K562 (cell line): ENCODE data around the gene PELI3. TPM values are rescaled to one million over a fixed set of nuclear protein-coding genes. Genes with fewer than 3 reads are reported as not detected.

Experiments
- CEBPZ ChIP-seq: fragments of 150-350 bp; IDR thresholded peaks from 2 replicates; pipeline ENCODE4 v1.6.1; 2014; ENCODE audit warnings: low read depth, mild to moderate bottlenecking, low read length, borderline replicate concordance
- MTF1 ChIP-seq: fragments of 250-450 bp; sonication (Bioruptor Pico); IDR thresholded peaks from 2 replicates; pipeline ENCODE4 v1.9.0; 2021; ENCODE audit warnings: moderate library complexity, mild to moderate bottlenecking, inconsistent platforms, borderline replicate concordance
- RFX7 ChIP-seq: fragments of 250-450 bp; sonication (Bioruptor Pico); IDR thresholded peaks from 2 replicates; pipeline ENCODE4 v1.5.1; 2021; ENCODE audit warnings: mild to moderate bottlenecking
- TEAD1 ChIP-seq, 2 experiments: fragments of 450-650 bp in 1 of 2; sonication (generic) in 1 of 2; formaldehyde crosslinking; IDR thresholded peaks; 2 replicates each; pipeline versions ENCODE4 v1.4.0 to v1.8.0; 2020 to 2022; ENCODE audit warnings: mild to moderate bottlenecking in 2 of 2, missing genetic modification reagents in 1 of 2
- ZNF316 ChIP-seq: fragments of 450-650 bp; IDR thresholded peaks from 2 replicates; pipeline ENCODE4 v1.6.1; 2016
- ZNF76 ChIP-seq: fragments of 250-450 bp; sonication (Bioruptor Pico); IDR thresholded peaks from 2 replicates; pipeline ENCODE4 v1.4.0; 2020; ENCODE audit warnings: mild to moderate bottlenecking, moderate library complexity, borderline replicate concordance
- polyA plus RNA-seq, 8 experiments: library from polyadenylated mRNA; depleted of rRNA in 4 of 8; stranded (reverse) in 5 of 8; unstranded in 3 of 8; fragments of >200 nt; fragmentation: Nextera tagmentation in 2 of 8; fragmentation: Illumina TruSeq in 1 of 8; extraction: Ambion mirVana in 2 of 8; extraction: Trizol in 1 of 8; gene quantifications; 2 replicates each; pipeline versions ENCODE4 v1.2.1 to v1.2.3, GENCODE V29; 2011 to 2014; ENCODE audit warnings: inconsistent platforms in 1 of 8, missing spikeins in 1 of 8
- total RNA-seq, 7 experiments: library from RNA; depleted of rRNA in 6 of 7; stranded (reverse); fragments of >200 nt in 6 of 7; fragmentation: Illumina TruSeq in 2 of 7; extraction: Trizol in 2 of 7; gene quantifications; 2 replicates each; pipeline versions ENCODE4 v1.2.1 to v1.2.3, GENCODE V29; 2011 to 2021; ENCODE audit warnings: low replicate concordance in 1 of 7
- TF ChIP-seq, protein P1 (sequence below): IDR thresholded peaks from 3 replicates; pipeline ENCODE4 v1.6.1; 2011; ENCODE audit warnings: borderline replicate concordance, mild to moderate bottlenecking; ENCODE audit not compliant: insufficient read length, insufficient read depth
- TF ChIP-seq, protein P2 (sequence below): fragments of 450-650 bp; IDR thresholded peaks from 2 replicates; pipeline ENCODE4 v1.6.1; 2016; ENCODE audit warnings: mild to moderate bottlenecking, moderate library complexity

PELI3 gene
- total and polyA plus RNA-seq, 9 of the 15 experiments (the other 6 are each of a cell fraction or from before 2014, with no cell fraction given) = 0.17 to 4.2 (median 1.9) TPM

DNA sequence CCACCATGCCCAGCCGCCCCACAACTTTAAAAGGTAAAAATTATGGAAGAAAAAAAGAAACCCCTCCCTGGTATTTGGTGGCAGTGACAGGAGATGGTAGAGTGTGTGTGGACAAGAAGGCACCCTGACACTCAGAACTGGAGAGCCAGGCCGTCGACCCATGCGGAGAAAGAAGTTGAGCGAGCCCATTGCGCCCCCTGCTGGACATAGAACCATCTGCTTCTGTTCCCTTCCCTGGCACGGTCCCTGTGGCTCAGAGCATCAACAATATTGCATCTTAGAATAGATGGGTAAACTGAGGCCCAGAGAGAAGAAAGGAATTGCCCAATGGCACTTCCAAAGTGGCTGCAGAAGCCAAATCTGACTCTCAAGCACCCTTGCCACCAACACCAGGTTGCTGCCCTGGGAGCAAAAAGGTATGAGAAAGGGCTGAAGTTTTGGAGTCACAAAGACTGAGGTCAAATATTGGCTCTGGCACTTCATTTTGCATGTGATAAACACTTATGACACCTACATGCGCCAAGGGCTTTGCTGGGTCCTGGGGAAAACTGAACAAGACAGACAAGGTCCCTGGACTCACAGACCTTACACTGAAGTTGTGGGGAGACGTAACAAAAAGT, 36.6 kb upstream of the PELI3 start (continued):
- no peak for TF ChIP-seq TEAD1 (CRISPR knock-in tag; IDR thresholded peaks at IDR 0.05)
- no peak for TF ChIP-seq MTF1 (CRISPR knock-in tag)
- TF ChIP-seq, protein P1, sequence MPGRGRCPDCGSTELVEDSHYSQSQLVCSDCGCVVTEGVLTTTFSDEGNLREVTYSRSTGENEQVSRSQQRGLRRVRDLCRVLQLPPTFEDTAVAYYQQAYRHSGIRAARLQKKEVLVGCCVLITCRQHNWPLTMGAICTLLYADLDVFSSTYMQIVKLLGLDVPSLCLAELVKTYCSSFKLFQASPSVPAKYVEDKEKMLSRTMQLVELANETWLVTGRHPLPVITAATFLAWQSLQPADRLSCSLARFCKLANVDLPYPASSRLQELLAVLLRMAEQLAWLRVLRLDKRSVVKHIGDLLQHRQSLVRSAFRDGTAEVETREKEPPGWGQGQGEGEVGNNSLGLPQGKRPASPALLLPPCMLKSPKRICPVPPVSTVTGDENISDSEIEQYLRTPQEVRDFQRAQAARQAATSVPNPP = no peak
- TF ChIP-seq ZNF76 (CRISPR knock-in tag) = no peak
- TF ChIP-seq CEBPZ = no peak
- TF ChIP-seq ZNF316 = no peak
- TF ChIP-seq, protein P2, sequence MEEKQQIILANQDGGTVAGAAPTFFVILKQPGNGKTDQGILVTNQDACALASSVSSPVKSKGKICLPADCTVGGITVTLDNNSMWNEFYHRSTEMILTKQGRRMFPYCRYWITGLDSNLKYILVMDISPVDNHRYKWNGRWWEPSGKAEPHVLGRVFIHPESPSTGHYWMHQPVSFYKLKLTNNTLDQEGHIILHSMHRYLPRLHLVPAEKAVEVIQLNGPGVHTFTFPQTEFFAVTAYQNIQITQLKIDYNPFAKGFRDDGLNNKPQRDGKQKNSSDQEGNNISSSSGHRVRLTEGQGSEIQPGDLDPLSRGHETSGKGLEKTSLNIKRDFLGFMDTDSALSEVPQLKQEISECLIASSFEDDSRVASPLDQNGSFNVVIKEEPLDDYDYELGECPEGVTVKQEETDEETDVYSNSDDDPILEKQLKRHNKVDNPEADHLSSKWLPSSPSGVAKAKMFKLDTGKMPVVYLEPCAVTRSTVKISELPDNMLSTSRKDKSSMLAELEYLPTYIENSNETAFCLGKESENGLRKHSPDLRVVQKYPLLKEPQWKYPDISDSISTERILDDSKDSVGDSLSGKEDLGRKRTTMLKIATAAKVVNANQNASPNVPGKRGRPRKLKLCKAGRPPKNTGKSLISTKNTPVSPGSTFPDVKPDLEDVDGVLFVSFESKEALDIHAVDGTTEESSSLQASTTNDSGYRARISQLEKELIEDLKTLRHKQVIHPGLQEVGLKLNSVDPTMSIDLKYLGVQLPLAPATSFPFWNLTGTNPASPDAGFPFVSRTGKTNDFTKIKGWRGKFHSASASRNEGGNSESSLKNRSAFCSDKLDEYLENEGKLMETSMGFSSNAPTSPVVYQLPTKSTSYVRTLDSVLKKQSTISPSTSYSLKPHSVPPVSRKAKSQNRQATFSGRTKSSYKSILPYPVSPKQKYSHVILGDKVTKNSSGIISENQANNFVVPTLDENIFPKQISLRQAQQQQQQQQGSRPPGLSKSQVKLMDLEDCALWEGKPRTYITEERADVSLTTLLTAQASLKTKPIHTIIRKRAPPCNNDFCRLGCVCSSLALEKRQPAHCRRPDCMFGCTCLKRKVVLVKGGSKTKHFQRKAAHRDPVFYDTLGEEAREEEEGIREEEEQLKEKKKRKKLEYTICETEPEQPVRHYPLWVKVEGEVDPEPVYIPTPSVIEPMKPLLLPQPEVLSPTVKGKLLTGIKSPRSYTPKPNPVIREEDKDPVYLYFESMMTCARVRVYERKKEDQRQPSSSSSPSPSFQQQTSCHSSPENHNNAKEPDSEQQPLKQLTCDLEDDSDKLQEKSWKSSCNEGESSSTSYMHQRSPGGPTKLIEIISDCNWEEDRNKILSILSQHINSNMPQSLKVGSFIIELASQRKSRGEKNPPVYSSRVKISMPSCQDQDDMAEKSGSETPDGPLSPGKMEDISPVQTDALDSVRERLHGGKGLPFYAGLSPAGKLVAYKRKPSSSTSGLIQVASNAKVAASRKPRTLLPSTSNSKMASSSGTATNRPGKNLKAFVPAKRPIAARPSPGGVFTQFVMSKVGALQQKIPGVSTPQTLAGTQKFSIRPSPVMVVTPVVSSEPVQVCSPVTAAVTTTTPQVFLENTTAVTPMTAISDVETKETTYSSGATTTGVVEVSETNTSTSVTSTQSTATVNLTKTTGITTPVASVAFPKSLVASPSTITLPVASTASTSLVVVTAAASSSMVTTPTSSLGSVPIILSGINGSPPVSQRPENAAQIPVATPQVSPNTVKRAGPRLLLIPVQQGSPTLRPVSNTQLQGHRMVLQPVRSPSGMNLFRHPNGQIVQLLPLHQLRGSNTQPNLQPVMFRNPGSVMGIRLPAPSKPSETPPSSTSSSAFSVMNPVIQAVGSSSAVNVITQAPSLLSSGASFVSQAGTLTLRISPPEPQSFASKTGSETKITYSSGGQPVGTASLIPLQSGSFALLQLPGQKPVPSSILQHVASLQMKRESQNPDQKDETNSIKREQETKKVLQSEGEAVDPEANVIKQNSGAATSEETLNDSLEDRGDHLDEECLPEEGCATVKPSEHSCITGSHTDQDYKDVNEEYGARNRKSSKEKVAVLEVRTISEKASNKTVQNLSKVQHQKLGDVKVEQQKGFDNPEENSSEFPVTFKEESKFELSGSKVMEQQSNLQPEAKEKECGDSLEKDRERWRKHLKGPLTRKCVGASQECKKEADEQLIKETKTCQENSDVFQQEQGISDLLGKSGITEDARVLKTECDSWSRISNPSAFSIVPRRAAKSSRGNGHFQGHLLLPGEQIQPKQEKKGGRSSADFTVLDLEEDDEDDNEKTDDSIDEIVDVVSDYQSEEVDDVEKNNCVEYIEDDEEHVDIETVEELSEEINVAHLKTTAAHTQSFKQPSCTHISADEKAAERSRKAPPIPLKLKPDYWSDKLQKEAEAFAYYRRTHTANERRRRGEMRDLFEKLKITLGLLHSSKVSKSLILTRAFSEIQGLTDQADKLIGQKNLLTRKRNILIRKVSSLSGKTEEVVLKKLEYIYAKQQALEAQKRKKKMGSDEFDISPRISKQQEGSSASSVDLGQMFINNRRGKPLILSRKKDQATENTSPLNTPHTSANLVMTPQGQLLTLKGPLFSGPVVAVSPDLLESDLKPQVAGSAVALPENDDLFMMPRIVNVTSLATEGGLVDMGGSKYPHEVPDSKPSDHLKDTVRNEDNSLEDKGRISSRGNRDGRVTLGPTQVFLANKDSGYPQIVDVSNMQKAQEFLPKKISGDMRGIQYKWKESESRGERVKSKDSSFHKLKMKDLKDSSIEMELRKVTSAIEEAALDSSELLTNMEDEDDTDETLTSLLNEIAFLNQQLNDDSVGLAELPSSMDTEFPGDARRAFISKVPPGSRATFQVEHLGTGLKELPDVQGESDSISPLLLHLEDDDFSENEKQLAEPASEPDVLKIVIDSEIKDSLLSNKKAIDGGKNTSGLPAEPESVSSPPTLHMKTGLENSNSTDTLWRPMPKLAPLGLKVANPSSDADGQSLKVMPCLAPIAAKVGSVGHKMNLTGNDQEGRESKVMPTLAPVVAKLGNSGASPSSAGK = no peak
- no peak for TF ChIP-seq RFX7 (CRISPR knock-in tag)
